ENCODE data around the gene FCAMR.
A peak's percentile ranks its signal among the peaks of the same experiment; 100 is the strongest.

Gene FCAMR

DNA sequence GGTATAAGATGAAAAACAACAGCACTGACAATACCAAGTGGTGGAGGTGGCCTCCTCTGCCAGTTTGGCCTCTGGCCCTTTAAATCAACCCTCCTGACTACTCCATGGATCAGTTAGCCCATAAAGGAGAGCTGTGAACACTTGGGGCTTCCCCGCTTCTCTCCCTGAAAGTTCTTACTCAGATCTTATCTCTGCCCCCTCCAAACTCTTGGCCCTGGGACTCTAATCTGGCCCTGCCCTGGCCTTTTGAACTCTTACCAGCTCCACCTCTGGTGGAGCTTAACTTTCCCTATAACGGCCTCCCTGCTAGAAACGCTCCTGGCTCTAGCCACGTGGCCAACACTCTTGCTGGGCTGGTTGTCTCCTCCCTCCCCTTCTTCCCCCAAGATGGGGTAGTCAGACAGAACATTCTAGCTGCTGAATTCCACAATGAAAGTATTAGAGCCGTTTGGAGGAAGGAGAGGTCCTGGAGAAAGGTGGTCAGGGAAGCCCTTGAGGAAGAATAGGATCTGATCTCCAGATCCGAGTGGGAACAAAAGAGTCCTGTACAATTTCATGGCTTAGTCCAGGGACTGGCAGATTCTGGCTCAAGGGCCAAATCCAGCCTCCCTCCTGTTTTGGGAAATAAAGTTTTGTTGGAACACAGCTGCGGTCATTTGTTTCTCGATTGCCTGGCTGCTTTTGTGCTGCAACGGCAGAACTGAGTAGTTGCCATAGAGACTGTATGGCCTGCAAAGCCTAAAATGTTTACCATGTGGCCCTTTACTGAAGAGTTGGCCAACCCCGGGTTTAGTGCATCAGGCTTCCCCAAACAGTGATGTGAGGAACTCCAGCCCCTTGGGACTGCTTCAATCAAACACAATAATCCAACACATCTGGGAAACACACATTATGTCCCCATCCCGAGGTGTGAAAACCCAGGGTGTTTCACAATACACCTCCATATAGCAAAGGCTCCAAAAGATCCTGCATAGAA, 14.5 kb downstream of the FCAMR start:
- no peak overlapping the region for H3K4me3 ChIP-seq (replicated peaks in 1 of 2; ENCODE audit: low read depth in 2 of 2, low read length in 2 of 2)
- TF ChIP-seq, protein P1, sequence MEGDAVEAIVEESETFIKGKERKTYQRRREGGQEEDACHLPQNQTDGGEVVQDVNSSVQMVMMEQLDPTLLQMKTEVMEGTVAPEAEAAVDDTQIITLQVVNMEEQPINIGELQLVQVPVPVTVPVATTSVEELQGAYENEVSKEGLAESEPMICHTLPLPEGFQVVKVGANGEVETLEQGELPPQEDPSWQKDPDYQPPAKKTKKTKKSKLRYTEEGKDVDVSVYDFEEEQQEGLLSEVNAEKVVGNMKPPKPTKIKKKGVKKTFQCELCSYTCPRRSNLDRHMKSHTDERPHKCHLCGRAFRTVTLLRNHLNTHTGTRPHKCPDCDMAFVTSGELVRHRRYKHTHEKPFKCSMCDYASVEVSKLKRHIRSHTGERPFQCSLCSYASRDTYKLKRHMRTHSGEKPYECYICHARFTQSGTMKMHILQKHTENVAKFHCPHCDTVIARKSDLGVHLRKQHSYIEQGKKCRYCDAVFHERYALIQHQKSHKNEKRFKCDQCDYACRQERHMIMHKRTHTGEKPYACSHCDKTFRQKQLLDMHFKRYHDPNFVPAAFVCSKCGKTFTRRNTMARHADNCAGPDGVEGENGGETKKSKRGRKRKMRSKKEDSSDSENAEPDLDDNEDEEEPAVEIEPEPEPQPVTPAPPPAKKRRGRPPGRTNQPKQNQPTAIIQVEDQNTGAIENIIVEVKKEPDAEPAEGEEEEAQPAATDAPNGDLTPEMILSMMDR (IDR thresholded peaks at IDR 0.05; ENCODE audit: low read depth, low read length): no peak
- DNase-seq (ENCODE audit: low read depth in 2 of 2): peak in 1 of 2 donors; percentile 31

DNA sequence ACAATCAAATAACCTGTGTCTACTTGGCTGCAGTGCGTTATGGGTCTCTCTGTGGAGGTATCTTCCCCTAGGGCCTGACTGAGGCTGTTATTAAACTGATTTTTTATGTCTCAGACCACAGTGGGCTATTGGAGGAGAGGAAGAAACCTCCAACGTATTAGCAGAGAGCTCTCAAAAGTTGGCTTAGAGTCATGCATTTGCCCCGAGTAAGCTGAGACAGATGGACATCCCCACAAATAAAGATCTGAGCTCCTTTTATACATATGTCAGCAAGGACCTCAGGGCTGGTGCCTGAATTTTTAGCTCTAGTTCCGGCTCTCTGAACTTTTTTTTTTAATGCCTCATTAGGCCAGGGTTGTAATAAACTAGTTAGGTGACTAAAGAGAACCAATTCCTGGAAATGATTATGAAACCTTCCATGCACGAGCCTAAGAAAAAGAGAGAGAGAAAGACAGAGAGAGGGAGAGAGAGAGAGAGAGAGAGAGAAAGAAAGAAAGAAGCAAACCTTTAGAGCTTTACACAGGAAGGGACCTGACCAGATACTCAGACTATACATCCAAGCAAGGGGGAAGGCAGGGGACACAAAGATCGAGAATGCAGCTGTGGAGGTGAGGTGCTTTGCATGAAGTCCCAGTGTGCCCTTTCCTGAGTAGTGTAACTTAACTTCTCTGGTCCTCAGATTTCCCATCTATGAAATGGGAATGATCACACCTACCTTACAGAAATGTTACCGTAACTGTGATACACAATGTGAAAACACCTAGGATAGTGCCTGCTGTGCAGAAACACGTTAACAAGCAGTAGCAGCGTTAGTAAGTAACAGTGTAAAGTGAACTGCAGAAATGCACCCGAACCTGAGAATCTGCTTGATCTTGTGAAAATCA, 15.6 kb downstream of the FCAMR start:
- DNase-seq (ENCODE audit: low read depth in 2 of 2): no peak
- TF ChIP-seq, protein P1 (IDR thresholded peaks at IDR 0.05; ENCODE audit: low read depth, low read length): no peak
- H3K4me3 ChIP-seq (replicated peaks in 1 of 2; ENCODE audit: low read depth in 2 of 2, low read length in 2 of 2): no peak overlapping the region

DNA sequence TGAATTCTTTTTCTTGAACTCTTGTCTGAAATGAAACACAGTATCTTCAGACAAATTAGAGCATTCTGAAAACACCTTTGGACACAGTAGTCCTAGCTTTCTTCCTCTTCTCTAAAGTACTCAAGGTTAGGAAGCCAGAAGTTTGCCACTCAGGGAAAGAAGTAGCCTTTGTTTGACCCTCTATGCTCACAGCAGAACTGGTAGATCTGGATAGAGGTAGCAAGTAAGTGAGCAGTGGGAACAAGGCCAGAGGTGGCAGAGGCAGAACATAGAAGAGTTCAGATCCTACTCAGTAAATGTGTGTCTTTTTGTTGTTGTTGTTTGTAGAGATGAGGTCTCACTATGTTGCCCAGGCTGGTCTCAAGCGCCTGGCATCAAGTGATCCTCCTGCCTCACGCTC, 16.6 kb downstream of the FCAMR start:
- DNase-seq (ENCODE audit: low read depth in 2 of 2): no peak
- TF ChIP-seq, protein P1 (IDR thresholded peaks at IDR 0.05; ENCODE audit: low read depth, low read length): no peak
- no peak overlapping the region for H3K4me3 ChIP-seq (replicated peaks in 1 of 2; ENCODE audit: low read depth in 2 of 2, low read length in 2 of 2)

DNA sequence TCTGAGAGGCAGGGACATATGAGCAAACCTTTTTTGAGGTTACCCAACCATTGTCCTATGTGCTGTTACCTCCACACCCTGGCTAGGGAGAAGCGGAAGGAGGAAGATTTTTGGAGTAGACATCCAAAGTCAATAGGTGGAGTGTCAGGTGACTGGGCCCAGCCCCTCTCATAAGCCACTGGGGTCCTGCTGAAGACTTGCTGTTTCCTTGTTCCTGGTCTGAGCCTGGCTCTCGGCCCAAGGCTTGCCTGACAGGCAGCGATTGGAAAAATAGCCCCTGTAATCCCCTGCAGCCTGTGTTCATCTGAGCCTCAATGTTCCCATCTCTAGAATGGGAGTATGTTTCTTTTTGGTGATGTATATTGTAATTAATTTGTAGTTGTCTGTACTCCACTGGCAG, 17.1 kb downstream of the FCAMR start:
- no peak for DNase-seq (ENCODE audit: low read depth in 2 of 2)
- H3K4me3 ChIP-seq (replicated peaks in 1 of 2; ENCODE audit: low read depth in 2 of 2, low read length in 2 of 2): no peak overlapping the region
- TF ChIP-seq, protein P1 (IDR thresholded peaks at IDR 0.05; ENCODE audit: low read depth, low read length): no peak

GRCh38 chr1:206952171-206952570, 18.1 kb downstream of the FCAMR start:
- H3K4me3 ChIP-seq (replicated peaks in 1 of 2; ENCODE audit: low read depth in 2 of 2, low read length in 2 of 2): no peak overlapping the region
- TF ChIP-seq, protein P1 (IDR thresholded peaks at IDR 0.05; ENCODE audit: low read depth, low read length): no peak
- no peak for DNase-seq (ENCODE audit: low read depth in 2 of 2)

- H3K4me3 ChIP-seq (replicated peaks in 1 of 2; ENCODE audit: low read depth in 2 of 2, low read length in 2 of 2): no peak overlapping the region
- TF ChIP-seq, protein P1 (IDR thresholded peaks at IDR 0.05; ENCODE audit: low read depth, low read length): no peak
- DNase-seq (ENCODE audit: low read depth in 2 of 2): no peak
Observed at GRCh38 chr1:206951318-206952100, 18.8 kb downstream of the FCAMR start.
